Thyroid gland (tissue), 4 donors: Measurements from ENCODE around the gene EGFR. TPM values are rescaled to one million over a fixed set of nuclear protein-coding genes. Genes with fewer than 3 reads are reported as not detected.

ENCODE experiments used
- DNase-seq, 2 donors: peaks; one replicate each; pipeline ENCODE4 v3.0.0-alpha.2; 2019
- H3K27ac ChIP-seq, 3 donors: fragments of 200-600 bp; sonication (generic); 1 replicate in 2 of 3; 2 replicates in 1 of 3; pipeline ENCODE4 v1.5.1; 2016 to 2019; ENCODE audit warnings: mild to moderate bottlenecking in 1 of 3, moderate library complexity in 1 of 3
- H3K27me3 ChIP-seq: fragments of 200-600 bp; sonication (generic); one replicate; pipeline ENCODE4 v1.5.1; 2019
- H3K36me3 ChIP-seq, 2 donors: fragments of 200-600 bp; sonication (generic); one replicate each; pipeline ENCODE4 v1.5.1; 2016 to 2019
- H3K4me1 ChIP-seq, 2 donors: fragments of 200-600 bp; sonication (generic); one replicate each; pipeline ENCODE4 v1.5.1; 2017 to 2019
- H3K4me3 ChIP-seq, 3 donors: fragments of 200-600 bp; sonication (generic); replicated peaks in 1 of 3; 1 replicate in 2 of 3; 2 replicates in 1 of 3; pipeline ENCODE4 v1.5.1; 2016; ENCODE audit warnings: mild to moderate bottlenecking in 1 of 3
- H3K9me3 ChIP-seq: fragments of 200-600 bp; sonication (generic); one replicate; pipeline ENCODE4 v1.5.1; 2017
- POLR2A ChIP-seq, 2 donors: fragments of 450-650 bp; IDR thresholded peaks; one replicate each; pipeline ENCODE4 v1.6.1; 2017; ENCODE audit warnings: antibody characterized with exemption in 2 of 2, mild to moderate bottlenecking in 2 of 2, moderate library complexity in 1 of 2
- WGBS, 2 donors: methylation state at CpG; one replicate each; pipeline ENCODE4 v1.1.5; 2017; 5-methylcytosine and 5-hydroxymethylcytosine counted together
- intact Hi-C: fragments of 100-400 bp; cut with DNase I; formaldehyde crosslinking; loops from one replicate; pipeline ENCODE4 v1.15.1; 2023
- total RNA-seq, 4 donors: library from RNA; depleted of rRNA; stranded (reverse); fragments of >200 nt; gene quantifications; one replicate each; pipeline ENCODE4 v1.2.3, GENCODE V29; 2016
- TF ChIP-seq, protein P1 (sequence below), 6 experiments: fragments of 200-600 bp in 3 of 6; fragments of 450-650 bp in 3 of 6; sonication (generic) in 3 of 6; IDR thresholded peaks; one replicate each; pipeline ENCODE4 v1.5.1; 2016 to 2019; ENCODE audit warnings: antibody characterized with exemption in 6 of 6, mild to moderate bottlenecking in 2 of 6, inconsistent platforms in 1 of 6, moderate library complexity in 1 of 6

The EGFR gene
- total RNA-seq, 4 donors from 2014 or later = 57.5 to 96.2 (median 84.7) TPM

DNA sequence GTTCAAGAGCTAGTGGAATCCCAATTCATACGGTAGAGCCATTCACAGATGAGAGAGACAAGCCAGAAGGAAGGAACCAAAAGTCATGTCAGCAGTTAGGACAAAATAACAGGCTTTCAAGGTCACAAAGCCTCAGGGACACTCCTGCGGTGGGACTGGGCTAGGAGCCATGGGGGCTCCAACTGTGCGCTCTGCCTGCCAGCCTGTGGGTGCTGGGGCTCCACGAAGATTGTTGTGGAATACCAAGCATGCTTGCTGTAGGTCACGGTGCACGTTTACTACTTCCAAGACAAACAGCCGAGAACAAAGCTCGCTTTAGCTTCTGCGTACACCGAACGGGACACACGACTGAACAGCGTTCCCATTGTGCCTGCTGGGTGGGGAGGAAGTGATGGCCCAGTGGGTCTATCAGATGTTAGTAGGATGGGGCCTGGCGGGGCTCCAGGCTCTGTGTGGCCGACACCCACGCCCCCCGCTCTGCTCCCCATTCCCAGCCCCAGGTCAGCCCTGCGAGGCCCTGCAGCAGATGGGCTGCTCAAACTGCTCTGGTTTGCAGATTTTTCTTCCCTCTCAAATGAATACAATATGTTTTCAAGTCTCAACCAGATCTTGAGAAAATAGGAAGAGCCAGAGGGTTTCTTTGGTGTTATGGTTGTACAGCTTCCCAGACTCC, 158.9 kb downstream of the EGFR start:
- TF ChIP-seq, protein P1, sequence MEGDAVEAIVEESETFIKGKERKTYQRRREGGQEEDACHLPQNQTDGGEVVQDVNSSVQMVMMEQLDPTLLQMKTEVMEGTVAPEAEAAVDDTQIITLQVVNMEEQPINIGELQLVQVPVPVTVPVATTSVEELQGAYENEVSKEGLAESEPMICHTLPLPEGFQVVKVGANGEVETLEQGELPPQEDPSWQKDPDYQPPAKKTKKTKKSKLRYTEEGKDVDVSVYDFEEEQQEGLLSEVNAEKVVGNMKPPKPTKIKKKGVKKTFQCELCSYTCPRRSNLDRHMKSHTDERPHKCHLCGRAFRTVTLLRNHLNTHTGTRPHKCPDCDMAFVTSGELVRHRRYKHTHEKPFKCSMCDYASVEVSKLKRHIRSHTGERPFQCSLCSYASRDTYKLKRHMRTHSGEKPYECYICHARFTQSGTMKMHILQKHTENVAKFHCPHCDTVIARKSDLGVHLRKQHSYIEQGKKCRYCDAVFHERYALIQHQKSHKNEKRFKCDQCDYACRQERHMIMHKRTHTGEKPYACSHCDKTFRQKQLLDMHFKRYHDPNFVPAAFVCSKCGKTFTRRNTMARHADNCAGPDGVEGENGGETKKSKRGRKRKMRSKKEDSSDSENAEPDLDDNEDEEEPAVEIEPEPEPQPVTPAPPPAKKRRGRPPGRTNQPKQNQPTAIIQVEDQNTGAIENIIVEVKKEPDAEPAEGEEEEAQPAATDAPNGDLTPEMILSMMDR (IDR thresholded peaks at IDR 0.05) = no peak
- TF ChIP-seq POLR2A (IDR thresholded peaks at IDR 0.05) = no peak
- Histone ChIP-seq H3K36me3 (peaks cover 20 to 27% of the 10 kb centered on the region in 2 donors), H3K27me3 (no peaks in the 10 kb centered on the region), H3K27ac (peak overlapping the region; percentile 66 to 79 (median 67)), H3K4me1 (peaks cover 43 to 45% of the 10 kb centered on the region in 2 donors), H3K4me3 (no peak overlapping the region), H3K9me3 (no peaks in the 10 kb centered on the region)
- intact Hi-C loops = no loop called here
- DNase-seq = peak; percentile 70
- 15 to 27% methylated on average over 17 to 18 of the region's 18 CpGs for WGBS, 2 donors

DNA sequence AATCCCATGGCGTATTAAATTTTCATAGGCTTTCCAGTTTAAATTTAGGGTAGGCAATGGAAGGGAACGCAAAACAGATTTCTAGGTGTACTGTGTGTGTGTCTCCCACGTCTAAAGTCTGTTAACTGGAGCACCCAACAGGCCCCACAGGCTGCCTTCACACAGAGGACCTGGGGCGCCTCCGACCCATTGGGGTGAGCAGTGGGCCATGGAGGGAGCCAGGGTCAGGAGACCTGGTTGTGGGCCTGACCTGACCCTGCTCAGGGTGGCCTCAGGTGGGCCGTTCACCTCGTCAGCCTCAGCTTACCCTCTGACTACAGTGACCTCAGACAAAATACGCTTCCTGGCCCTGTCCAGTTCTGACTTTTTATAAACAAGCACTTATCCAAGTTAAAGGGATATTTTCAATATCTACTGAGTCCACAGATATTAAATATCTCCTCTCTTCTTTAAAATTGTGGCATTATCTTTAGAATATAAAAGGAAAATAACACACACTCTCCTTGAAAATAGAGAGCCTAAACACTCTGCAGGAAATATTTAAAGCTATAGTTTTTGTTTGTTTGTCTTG, 159.6 kb downstream of the EGFR start:
- WGBS, 2 donors = 77 to 90% methylated on average over 7 to 8 of the region's 8 CpGs
- peak overlapping the region; percentile 66 to 79 (median 67) for H3K27ac ChIP-seq
- H3K4me1 ChIP-seq = peaks cover 43 to 45% of the 10 kb centered on the region in 2 donors
- H3K9me3 ChIP-seq = no peaks in the 10 kb centered on the region
- no peak for TF ChIP-seq POLR2A (IDR thresholded peaks at IDR 0.05)
- TF ChIP-seq, protein P1 (IDR thresholded peaks at IDR 0.05) = no peak
- DNase-seq = no peak
- no peak overlapping the region for H3K4me3 ChIP-seq
- no peaks in the 10 kb centered on the region for H3K27me3 ChIP-seq
- peaks cover 17 to 20% of the 10 kb centered on the region in 2 donors for H3K36me3 ChIP-seq
- intact Hi-C loops = no loop called here

DNA sequence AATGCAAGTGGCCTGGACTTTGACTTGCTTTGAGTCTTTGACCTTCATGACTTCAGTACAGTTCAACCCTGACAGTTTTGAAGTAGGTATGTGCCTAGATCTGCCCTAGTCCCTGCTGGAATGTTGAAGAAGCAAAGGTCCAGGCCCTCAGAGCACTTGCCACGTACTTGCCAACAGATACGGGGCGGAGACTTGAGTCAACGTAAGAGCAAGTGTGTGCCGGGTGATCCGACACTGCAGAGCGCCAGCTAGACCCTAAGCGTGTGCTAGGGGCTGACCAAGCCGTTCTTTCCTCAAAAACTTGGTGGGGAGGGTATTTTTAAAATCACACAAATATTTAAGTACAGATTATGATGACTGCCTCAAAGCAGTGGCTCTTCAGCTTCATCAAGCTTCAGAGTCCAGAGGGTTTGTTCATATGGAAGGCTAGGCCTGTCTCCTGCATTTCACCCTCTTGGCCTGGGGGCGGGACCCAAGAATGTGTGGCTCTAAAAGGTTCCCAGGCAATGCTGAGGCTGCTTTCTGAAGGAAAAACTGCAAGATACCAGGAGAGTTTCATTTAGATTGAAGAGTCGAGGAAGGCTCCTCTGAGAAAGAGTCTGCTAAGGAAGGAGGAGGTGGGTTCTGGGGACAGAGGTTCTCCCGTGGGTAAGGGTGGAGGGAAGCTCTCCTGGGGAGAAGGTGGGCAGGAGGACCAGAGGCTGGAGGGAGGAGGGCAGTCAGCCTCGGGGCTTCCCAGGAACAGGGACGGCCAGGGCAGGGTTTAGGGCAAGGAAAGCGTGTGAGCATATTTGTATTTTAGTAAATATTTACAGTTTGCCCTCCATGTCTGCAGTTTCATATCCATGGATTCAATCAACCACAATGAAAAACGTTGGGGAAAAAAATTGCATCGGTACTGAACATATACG, 160.3 kb downstream of the EGFR start:
- peak overlapping the region in 1 of 3 donors; percentile 79 for H3K27ac ChIP-seq
- H3K27me3 ChIP-seq = no peaks in the 10 kb centered on the region
- intact Hi-C loops = no loop called here
- no peaks in the 10 kb centered on the region for H3K9me3 ChIP-seq
- H3K36me3 ChIP-seq = peaks cover 10 to 17% of the 10 kb centered on the region in 2 donors
- WGBS, 2 donors = 77 to 87% methylated on average over 18 of the region's 18 CpGs
- no peak for DNase-seq
- H3K4me1 ChIP-seq = peaks cover 40 to 42% of the 10 kb centered on the region in 2 donors
- TF ChIP-seq, protein P1 (IDR thresholded peaks at IDR 0.05) = no peak
- TF ChIP-seq POLR2A (IDR thresholded peaks at IDR 0.05) = no peak
- no peak overlapping the region for H3K4me3 ChIP-seq

DNA sequence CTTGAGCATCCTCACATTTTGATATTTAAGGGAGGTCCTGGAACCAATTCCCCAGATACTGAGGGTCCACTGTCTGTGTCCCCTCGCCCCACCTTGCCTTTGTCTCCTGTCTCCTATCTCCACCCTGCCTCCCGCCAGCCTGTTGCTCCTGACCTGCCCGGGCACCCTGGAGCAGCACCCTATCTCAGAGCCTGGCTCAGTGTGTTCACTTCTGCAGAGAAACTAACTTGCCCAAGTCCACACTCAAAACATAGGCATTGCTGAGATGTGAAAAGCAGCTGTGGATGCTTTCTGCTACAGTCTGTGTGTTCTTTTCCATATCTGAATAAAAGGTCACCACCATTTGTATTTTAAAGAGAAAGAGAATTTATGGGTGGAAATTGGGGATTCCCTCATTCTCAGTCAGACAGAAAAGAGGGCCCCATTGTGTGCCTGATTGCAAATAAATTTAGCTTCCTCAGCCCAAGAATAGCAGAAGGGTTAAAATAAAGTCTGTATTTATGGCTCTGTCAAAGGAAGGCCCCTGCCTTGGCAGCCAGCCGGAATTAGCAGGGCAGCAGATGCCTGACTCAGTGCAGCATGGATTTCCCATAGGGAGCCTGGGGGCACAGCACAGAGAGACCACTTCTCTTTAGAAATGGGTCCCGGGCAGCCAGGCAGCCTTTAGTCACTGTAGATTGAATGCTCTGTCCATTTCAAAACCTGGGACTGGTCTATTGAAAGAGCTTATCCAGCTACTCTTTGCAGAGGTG, 161.3 kb downstream of the EGFR start:
- no peaks in the 10 kb centered on the region for H3K27me3 ChIP-seq
- H3K9me3 ChIP-seq = no peaks in the 10 kb centered on the region
- H3K4me3 ChIP-seq = no peak overlapping the region
- intact Hi-C loops = no loop called here
- H3K27ac ChIP-seq = no peak overlapping the region
- no peak for DNase-seq
- peaks cover 7 to 13% of the 10 kb centered on the region in 2 donors for H3K36me3 ChIP-seq
- WGBS, 2 donors = 86 to 87% methylated on average over 5 of the region's 5 CpGs
- peaks cover 30 to 34% of the 10 kb centered on the region in 2 donors for H3K4me1 ChIP-seq
- TF ChIP-seq POLR2A (IDR thresholded peaks at IDR 0.05) = no peak
- TF ChIP-seq, protein P1 (IDR thresholded peaks at IDR 0.05) = no peak
